Heart left ventricle (tissue), 13 donors: ENCODE data around the gene FMO2.

Source experiments
- POLR2A ChIP-seq, 2 donors: fragments of 450-650 bp; IDR thresholded peaks; one replicate each; pipeline ENCODE4 v1.6.1; 2017; ENCODE audit warnings: antibody characterized with exemption in 2 of 2, mild to moderate bottlenecking in 2 of 2, moderate library complexity in 2 of 2
- TF ChIP-seq, protein P1 (sequence below), 12 donors: fragments of 200-600 bp; sonication (generic) in 4 of 12; IDR thresholded peaks; one replicate each; pipeline versions ENCODE4 v1.5.0 to v1.8.0; 2018 to 2022; ENCODE audit warnings: antibody characterized with exemption in 12 of 12, mild to moderate bottlenecking in 5 of 12
- donor health status: ischemic (EF 13 %, LVEDD 7.1; RV severe dilation, severe dysfunction).
- donor health status: DM: no; HTN: yes; CAD: no.
- donor health status: DM: no; HTN: no; CAD: no.
- donor health status: ischemic (EF 25% LVEDD 6.9; RV normal size, moderate dysfunction).
- donor health status: ischemic (EF 25% LVEDD 5.7; RV mildly dilated, moderate dysfunction).
- donor health status: ischemic (EF 35%, LVEDD 5.7; RV mildly dilated, moderate dysfunction).
- donor health status: nonischemic (EF 11% LVEDD 7.7; RV severe dilation, severe dysfunction).
- donor health status: DM: yes; HTN: yes; CAD: no.
- donor health status: PGD.
- donor health status: ischemic (EF 29% LVEDD 5.4; RV normal size, mild dysfunction).
- donor health status: nonischemic (EF 23%, LVEDD 6.1; RV moderate dilation, normal function).

DNA sequence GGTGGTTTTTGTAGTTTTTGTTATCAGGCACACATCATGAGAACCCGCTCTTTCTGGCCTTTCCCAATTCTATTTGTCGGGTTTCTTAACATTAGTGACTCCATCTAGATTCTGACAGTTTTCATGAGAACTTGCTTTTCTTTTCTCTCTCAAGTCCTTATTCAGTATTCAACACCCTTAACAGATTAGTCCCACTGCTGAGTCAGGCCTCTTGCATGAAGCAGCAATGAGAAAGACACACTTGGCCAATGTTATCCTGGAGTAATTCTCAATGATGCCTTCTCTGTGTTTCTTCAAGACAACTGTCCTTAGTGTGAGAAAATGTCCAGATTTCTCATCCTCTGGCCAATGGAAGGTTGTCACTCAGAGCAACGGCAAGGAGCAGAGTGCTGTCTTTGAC is 11.3 kb downstream of the FMO2 start:
- TF ChIP-seq, protein P1, sequence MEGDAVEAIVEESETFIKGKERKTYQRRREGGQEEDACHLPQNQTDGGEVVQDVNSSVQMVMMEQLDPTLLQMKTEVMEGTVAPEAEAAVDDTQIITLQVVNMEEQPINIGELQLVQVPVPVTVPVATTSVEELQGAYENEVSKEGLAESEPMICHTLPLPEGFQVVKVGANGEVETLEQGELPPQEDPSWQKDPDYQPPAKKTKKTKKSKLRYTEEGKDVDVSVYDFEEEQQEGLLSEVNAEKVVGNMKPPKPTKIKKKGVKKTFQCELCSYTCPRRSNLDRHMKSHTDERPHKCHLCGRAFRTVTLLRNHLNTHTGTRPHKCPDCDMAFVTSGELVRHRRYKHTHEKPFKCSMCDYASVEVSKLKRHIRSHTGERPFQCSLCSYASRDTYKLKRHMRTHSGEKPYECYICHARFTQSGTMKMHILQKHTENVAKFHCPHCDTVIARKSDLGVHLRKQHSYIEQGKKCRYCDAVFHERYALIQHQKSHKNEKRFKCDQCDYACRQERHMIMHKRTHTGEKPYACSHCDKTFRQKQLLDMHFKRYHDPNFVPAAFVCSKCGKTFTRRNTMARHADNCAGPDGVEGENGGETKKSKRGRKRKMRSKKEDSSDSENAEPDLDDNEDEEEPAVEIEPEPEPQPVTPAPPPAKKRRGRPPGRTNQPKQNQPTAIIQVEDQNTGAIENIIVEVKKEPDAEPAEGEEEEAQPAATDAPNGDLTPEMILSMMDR (IDR thresholded peaks at IDR 0.05): no peak
- no peak for TF ChIP-seq POLR2A (IDR thresholded peaks at IDR 0.05)
